IPS-18c (cell line): ENCODE data around the gene PPFIA2.
"Not testable (repeated sequence)": the region's sequence is repeated elsewhere in the genome, so short reads cannot be mapped to it uniquely, and the experiment has no call there.

Experiments used
- H3K4me3 ChIP-seq: 2 replicates; pipeline ENCODE4 v1.7.0; 2013; ENCODE audit warnings: low read depth, mild to moderate bottlenecking, low read length, moderate library complexity; ENCODE audit not compliant: insufficient read depth
- H3K9me3 ChIP-seq: one replicate; pipeline ENCODE4 v1.6.1; 2013; ENCODE audit warnings: mild to moderate bottlenecking, low read length, moderate library complexity; ENCODE audit not compliant: control insufficient read depth, insufficient read depth

PPFIA2 gene

GRCh38 chr12:81222846-81223592 lies 536.1 kb downstream of the PPFIA2 start:
- Histone ChIP-seq H3K4me3 (no peak overlapping the region), H3K9me3 (no peaks in the 10 kb centered on the region)

GRCh38 chr12:81221681-81222080 lies 537.5 kb downstream of the PPFIA2 start:
- no peak overlapping the region for H3K4me3 ChIP-seq
- H3K9me3 ChIP-seq, result no peaks in the 10 kb centered on the region

- Histone ChIP-seq H3K9me3 (no peaks in the 10 kb centered on the region), H3K4me3 (no peak overlapping the region)
Measured at GRCh38 chr12:81216739-81217138, 542.4 kb downstream of the PPFIA2 start.

- H3K4me3 ChIP-seq, result no peak overlapping the region
- no peaks in the 10 kb centered on the region for H3K9me3 ChIP-seq
Measured at GRCh38 chr12:81212996-81213696, 546.0 kb downstream of the PPFIA2 start.

- no peak overlapping the region for H3K4me3 ChIP-seq
- no peaks in the 10 kb centered on the region for H3K9me3 ChIP-seq
Measured at GRCh38 chr12:81211306-81211705, 547.8 kb downstream of the PPFIA2 start.

GRCh38 chr12:81209772-81210225 lies 549.4 kb downstream of the PPFIA2 start:
- not testable (repeated sequence) for H3K9me3 ChIP-seq, H3K4me3 ChIP-seq

GRCh38 chr12:81209012-81209411 lies 550.1 kb downstream of the PPFIA2 start:
- no peaks in the 10 kb centered on the region for H3K9me3 ChIP-seq
- no peak overlapping the region for H3K4me3 ChIP-seq

- Histone ChIP-seq H3K4me3 (no peak overlapping the region), H3K9me3 (no peaks in the 10 kb centered on the region)
Measured at GRCh38 chr12:81208187-81208911, 550.8 kb downstream of the PPFIA2 start.
